ENCODE measurements around the gene NEU2. TPM values are rescaled to one million over a fixed set of nuclear protein-coding genes. Genes with fewer than 3 reads are reported as not detected.

NEU2 gene
- total RNA-seq, 3 donors from 2014 or later (not counting 1 experiment from before 2014, with no cell fraction given), result not detected

- ATAC-seq (no peak), DNase-seq (no peak)
- peaks cover 0 to 24% of the 10 kb centered on the region in 2 donors for H3K27me3 Mint-ChIP-seq (ENCODE audit: low read depth in 2 of 2)
- H3K27ac Mint-ChIP-seq, result no peak overlapping the region
- WGBS (ENCODE audit: insufficient coverage), result 90% methylated on average over 13 of the region's 15 CpGs
- H3K36me3 ChIP-seq (ENCODE audit: control insufficient read depth, insufficient read depth, low read length), result no peaks in the 10 kb centered on the region
- H3K4me1 Mint-ChIP-seq, result no peaks in the 10 kb centered on the region
- no peak for TF ChIP-seq CTCF (IDR thresholded peaks at IDR 0.05)
- H3K9me3 Mint-ChIP-seq, result peaks cover 2 to 4% of the 10 kb centered on the region in 2 donors
- H3K27me3 ChIP-seq (ENCODE audit: control insufficient read depth, insufficient read depth, low read length), result no peaks in the 10 kb centered on the region
- intact Hi-C loops (cut with micrococcal nuclease), result no loop called here
- no peak overlapping the region for H3K4me3 Mint-ChIP-seq
- no peak overlapping the region for H3K4me3 ChIP-seq (ENCODE audit: low read length)
- H3K9me3 ChIP-seq (ENCODE audit: control insufficient read depth, insufficient read depth, low read length), result no peaks in the 10 kb centered on the region
- no peak overlapping the region for H3K27ac ChIP-seq (ENCODE audit: low read length)
- H3K4me1 ChIP-seq (ENCODE audit: control insufficient read depth, insufficient read depth, low read length), result no peaks in the 10 kb centered on the region
- H3K36me3 Mint-ChIP-seq, result no peaks in the 10 kb centered on the region
Observed at GRCh38 chr2:232984451-232985207, 47.8 kb upstream of the NEU2 start.

DNA sequence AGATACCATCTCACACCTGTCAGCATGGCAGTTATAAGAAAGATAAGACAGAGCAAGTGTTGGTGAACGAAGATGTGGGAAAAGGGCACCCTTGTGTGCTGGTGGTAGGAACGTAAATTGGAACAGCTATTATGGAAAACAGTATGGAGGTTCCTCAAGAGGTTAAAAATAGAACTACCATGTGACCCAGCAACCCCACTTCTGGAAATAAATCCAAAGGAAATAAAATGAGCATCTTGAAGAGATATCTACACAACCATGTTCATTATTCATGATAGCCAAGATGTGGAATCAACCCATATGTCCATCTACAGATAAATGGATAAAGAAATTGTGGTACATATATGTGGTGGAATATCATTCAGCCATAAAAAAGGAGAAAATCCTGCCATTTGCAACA lies 46.3 kb upstream of the NEU2 start:
- intact Hi-C loops (cut with micrococcal nuclease), result no loop called here
- ATAC-seq, result no peak
- H3K27ac ChIP-seq (ENCODE audit: low read length), result no peak overlapping the region
- H3K4me3 Mint-ChIP-seq, result no peak overlapping the region
- H3K4me3 ChIP-seq (ENCODE audit: low read length), result no peak overlapping the region
- DNase-seq, result no peak
- no peaks in the 10 kb centered on the region for H3K4me1 ChIP-seq (ENCODE audit: control insufficient read depth, insufficient read depth, low read length)
- H3K36me3 ChIP-seq (ENCODE audit: control insufficient read depth, insufficient read depth, low read length), result no peaks in the 10 kb centered on the region
- no peak for TF ChIP-seq CTCF (IDR thresholded peaks at IDR 0.05)
- H3K36me3 Mint-ChIP-seq, result no peaks in the 10 kb centered on the region
- H3K4me1 Mint-ChIP-seq, result no peaks in the 10 kb centered on the region
- no peaks in the 10 kb centered on the region for H3K9me3 ChIP-seq (ENCODE audit: control insufficient read depth, insufficient read depth, low read length)
- H3K27me3 Mint-ChIP-seq (ENCODE audit: low read depth in 2 of 2), result peaks cover 0 to 24% of the 10 kb centered on the region in 2 donors
- WGBS (ENCODE audit: insufficient coverage), result 94% methylated on average over 2 of the region's 2 CpGs
- H3K27ac Mint-ChIP-seq, result no peak overlapping the region
- H3K9me3 Mint-ChIP-seq, result peaks cover 2 to 4% of the 10 kb centered on the region in 2 donors
- H3K27me3 ChIP-seq (ENCODE audit: control insufficient read depth, insufficient read depth, low read length), result no peaks in the 10 kb centered on the region

DNA sequence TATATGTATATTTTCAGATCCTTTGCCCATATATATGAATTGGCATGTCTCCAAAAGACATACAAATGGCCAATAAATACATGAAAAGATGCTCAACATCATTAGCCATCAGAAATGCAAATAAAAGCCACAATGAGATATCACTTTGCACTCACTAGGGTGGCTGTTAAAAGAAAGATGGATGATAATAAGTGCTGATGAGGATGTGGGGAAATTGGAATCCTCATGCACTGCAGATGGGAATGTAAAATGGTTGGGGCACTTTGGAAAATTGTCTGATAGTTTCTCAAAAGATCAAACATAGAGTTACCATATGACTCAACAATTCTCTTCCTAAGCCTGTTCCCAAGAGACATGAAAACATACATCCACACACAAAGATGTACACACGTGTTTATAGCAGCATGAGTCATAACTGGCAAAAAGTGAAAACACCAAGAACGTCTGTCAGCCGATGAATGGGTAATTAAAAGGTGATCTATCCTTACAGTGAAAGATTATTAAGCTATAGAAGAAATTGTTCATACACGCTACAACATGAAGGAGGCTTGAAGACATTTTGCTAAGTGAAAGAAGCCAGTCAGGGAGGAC lies 39.1 kb upstream of the NEU2 start:
- Histone ChIP-seq H3K36me3 (ENCODE audit: control insufficient read depth, insufficient read depth, low read length) (no peaks in the 10 kb centered on the region), H3K4me3 (ENCODE audit: low read length) (no peak overlapping the region), H3K9me3 (ENCODE audit: control insufficient read depth, insufficient read depth, low read length) (no peaks in the 10 kb centered on the region), H3K4me1 (ENCODE audit: control insufficient read depth, insufficient read depth, low read length) (no peaks in the 10 kb centered on the region), H3K27ac (ENCODE audit: low read length) (no peak overlapping the region), H3K27me3 (ENCODE audit: control insufficient read depth, insufficient read depth, low read length) (no peaks in the 10 kb centered on the region)
- WGBS (ENCODE audit: insufficient coverage), result 88% methylated on average over 3 of the region's 4 CpGs
- Mint-ChIP-seq H3K4me1 (no peaks in the 10 kb centered on the region), H3K27me3 (ENCODE audit: low read depth in 2 of 2) (peaks cover 0 to 12% of the 10 kb centered on the region in 2 donors), H3K9me3 (no peaks in the 10 kb centered on the region), H3K36me3 (no peaks in the 10 kb centered on the region), H3K4me3 (no peak overlapping the region), H3K27ac (no peak overlapping the region)
- DNase-seq (no peak), ATAC-seq (no peak)
- no peak for TF ChIP-seq CTCF (IDR thresholded peaks at IDR 0.05)
- intact Hi-C loops (cut with micrococcal nuclease), result no loop called here
